ENCODE measurements around the gene TEX19.

DNA sequence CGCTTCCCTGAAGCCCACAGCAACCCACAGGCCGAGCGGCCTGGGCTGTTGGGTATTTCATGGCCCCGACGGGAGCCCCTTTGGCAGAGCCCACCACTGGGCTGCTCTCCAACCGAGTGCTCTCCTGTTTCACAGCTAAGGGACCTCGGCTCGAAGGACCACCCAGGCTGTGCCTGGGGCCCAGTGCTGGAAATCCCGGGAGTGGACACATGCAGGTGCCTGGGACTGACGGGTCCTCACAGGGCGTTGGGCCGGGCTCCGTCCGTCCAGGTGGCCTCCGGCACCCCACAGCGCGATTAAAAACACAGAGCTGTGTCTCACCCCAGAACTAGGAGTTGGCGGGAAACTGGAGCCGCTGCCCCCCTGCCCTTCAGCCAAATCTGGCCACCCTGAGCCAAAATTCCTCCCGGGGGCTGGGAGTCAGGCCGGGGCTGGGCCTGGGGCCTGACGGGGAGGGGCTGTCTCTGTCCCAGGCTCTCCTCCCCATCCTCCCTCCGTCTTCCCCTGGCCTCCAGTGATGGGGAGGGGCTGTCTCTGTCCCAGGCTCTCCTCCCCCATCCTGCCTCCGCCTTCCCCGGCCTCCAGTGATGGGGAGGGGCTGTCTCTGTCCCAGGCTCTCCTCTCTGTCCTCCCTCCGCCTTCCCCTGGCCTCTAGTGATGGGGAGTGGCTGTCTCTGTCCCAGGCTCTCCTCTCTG is 26.7 kb downstream of the TEX19 start:
- TF ChIP-seq, protein P1, sequence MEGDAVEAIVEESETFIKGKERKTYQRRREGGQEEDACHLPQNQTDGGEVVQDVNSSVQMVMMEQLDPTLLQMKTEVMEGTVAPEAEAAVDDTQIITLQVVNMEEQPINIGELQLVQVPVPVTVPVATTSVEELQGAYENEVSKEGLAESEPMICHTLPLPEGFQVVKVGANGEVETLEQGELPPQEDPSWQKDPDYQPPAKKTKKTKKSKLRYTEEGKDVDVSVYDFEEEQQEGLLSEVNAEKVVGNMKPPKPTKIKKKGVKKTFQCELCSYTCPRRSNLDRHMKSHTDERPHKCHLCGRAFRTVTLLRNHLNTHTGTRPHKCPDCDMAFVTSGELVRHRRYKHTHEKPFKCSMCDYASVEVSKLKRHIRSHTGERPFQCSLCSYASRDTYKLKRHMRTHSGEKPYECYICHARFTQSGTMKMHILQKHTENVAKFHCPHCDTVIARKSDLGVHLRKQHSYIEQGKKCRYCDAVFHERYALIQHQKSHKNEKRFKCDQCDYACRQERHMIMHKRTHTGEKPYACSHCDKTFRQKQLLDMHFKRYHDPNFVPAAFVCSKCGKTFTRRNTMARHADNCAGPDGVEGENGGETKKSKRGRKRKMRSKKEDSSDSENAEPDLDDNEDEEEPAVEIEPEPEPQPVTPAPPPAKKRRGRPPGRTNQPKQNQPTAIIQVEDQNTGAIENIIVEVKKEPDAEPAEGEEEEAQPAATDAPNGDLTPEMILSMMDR (conservative IDR thresholded peaks at IDR 0.05; ENCODE audit: low read depth in 2 of 2): no peak
- TF ChIP-seq POLR2AphosphoS5 (IDR thresholded peaks at IDR 0.05; ENCODE audit: low read depth) (no peak), EZH2phosphoT487 (IDR thresholded peaks at IDR 0.05; ENCODE audit: unreplicated experiment) (no peak), ZNF114 (CRISPR knock-in tag; IDR thresholded peaks at IDR 0.05) (no peak), NANOG (IDR thresholded peaks at IDR 0.05; ENCODE audit: borderline replicate concordance) (no peak), JUNB (IDR thresholded peaks at IDR 0.05; ENCODE audit: unreplicated experiment) (no peak), EZH2 (IDR thresholded peaks at IDR 0.05; ENCODE audit: low read depth, unreplicated experiment) (no peak), STAT1 (IDR thresholded peaks at IDR 0.05; ENCODE audit: unreplicated experiment) (no peak), CREB1 (CRISPR knock-in tag; IDR thresholded peaks at IDR 0.05; ENCODE audit: low read depth) (no peak)
- TF ChIP-seq, protein P2, sequence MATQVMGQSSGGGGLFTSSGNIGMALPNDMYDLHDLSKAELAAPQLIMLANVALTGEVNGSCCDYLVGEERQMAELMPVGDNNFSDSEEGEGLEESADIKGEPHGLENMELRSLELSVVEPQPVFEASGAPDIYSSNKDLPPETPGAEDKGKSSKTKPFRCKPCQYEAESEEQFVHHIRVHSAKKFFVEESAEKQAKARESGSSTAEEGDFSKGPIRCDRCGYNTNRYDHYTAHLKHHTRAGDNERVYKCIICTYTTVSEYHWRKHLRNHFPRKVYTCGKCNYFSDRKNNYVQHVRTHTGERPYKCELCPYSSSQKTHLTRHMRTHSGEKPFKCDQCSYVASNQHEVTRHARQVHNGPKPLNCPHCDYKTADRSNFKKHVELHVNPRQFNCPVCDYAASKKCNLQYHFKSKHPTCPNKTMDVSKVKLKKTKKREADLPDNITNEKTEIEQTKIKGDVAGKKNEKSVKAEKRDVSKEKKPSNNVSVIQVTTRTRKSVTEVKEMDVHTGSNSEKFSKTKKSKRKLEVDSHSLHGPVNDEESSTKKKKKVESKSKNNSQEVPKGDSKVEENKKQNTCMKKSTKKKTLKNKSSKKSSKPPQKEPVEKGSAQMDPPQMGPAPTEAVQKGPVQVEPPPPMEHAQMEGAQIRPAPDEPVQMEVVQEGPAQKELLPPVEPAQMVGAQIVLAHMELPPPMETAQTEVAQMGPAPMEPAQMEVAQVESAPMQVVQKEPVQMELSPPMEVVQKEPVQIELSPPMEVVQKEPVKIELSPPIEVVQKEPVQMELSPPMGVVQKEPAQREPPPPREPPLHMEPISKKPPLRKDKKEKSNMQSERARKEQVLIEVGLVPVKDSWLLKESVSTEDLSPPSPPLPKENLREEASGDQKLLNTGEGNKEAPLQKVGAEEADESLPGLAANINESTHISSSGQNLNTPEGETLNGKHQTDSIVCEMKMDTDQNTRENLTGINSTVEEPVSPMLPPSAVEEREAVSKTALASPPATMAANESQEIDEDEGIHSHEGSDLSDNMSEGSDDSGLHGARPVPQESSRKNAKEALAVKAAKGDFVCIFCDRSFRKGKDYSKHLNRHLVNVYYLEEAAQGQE (IDR thresholded peaks at IDR 0.05; ENCODE audit: unreplicated experiment): no peak

Data from GM23338 (cell line).